Measurements from ENCODE around the gene WAPL. TPM values are rescaled to one million over a fixed set of nuclear protein-coding genes. Genes with fewer than 3 reads are reported as not detected.

The WAPL gene
- total and polyA plus RNA-seq, 2 donors (not counting 1 experiment from before 2014, with no cell fraction given), result 8.3 to 42.8 TPM

GRCh38 chr10:86385806-86386205, 135.8 kb downstream of the WAPL start:
- Histone ChIP-seq H3K27ac (ENCODE audit: low read length in 2 of 2) (no peak overlapping the region), H3K9ac (ENCODE audit: low read length) (no peak overlapping the region), H3K27me3 (replicated peaks in 1 of 4; ENCODE audit: control extremely low read depth in 1 of 4, control insufficient read depth in 3 of 4, insufficient read depth in 4 of 4, low read length in 3 of 4) (peaks cover 0 to 35% (median 28%) of the 10 kb centered on the region in 4 experiments), H3K9me3 (ENCODE audit: control extremely low read depth in 1 of 3, control insufficient read depth in 2 of 3, insufficient read depth in 1 of 3, low read length in 2 of 3) (peaks cover 0 to 9% (median 0%) of the 10 kb centered on the region in 3 donors), H3K79me2 (ENCODE audit: control insufficient read depth, insufficient read depth, low read length) (no peaks in the 10 kb centered on the region), H2AFZ (ENCODE audit: insufficient read depth, low read depth, low read length, poor library complexity, severe bottlenecking) (no peak overlapping the region), H3K4me2 (replicated peaks; ENCODE audit: low read depth, low read length, poor library complexity, severe bottlenecking) (no peak overlapping the region), H4K20me1 (ENCODE audit: control insufficient read depth, insufficient read depth, low read length, poor library complexity, severe bottlenecking) (no peaks in the 10 kb centered on the region), H3K36me3 (replicated peaks in 1 of 2; ENCODE audit: control extremely low read depth in 1 of 2, control insufficient read depth in 1 of 2, extremely low read depth in 1 of 2, insufficient read depth in 2 of 2, low read length in 1 of 2) (no peaks in the 10 kb centered on the region), H3K4me1 (ENCODE audit: control insufficient read depth in 2 of 2, insufficient read depth in 2 of 2, low read length in 2 of 2) (peaks cover 9 to 10% of the 10 kb centered on the region in 2 donors), H3K4me3 (ENCODE audit: control extremely low read depth in 1 of 5, extremely low read depth in 1 of 5, insufficient read depth in 1 of 5, low read depth in 2 of 5, low read length in 4 of 5) (no peak overlapping the region)
- no peak for ATAC-seq (ENCODE audit: low read depth)
- no peak overlapping the region for H3K4me3 Mint-ChIP-seq
- no peak overlapping the region for H3K27ac Mint-ChIP-seq
- WGBS (ENCODE audit: insufficient coverage), result no CpG with 5 or more reads among the region's 3 CpGs
- intact Hi-C loops (cut with micrococcal nuclease), result no loop called here
- no peaks in the 10 kb centered on the region for H3K9me3 Mint-ChIP-seq (ENCODE audit: insufficient read depth)
- POLR2A ChIA-PET, result no interaction called here
- H3K27me3 Mint-ChIP-seq, result peaks cover 49% of the 10 kb centered on the region
- CTCF ChIA-PET, result no interaction called here
- H3K4me1 Mint-ChIP-seq, result peaks cover 12% of the 10 kb centered on the region
- DNase-seq, result no peak
- TF ChIP-seq EZH2 (IDR thresholded peaks at IDR 0.05; ENCODE audit: borderline replicate concordance, insufficient read depth, low read depth, low read length, poor library complexity, severe bottlenecking) (no peak), CTCF (IDR thresholded peaks at IDR 0.05) (no peak)

Small RNA genes lying within 50 kb of the gene (small RNA-seq; reads per million reads assigned to genes)
- gene RNU6-780P (ENCODE audit: insufficient read length, low read depth, low replicate concordance), result not detected

Other genes starting within 250 kb of the WAPL start
- not detected in 2 replicates for gene GRID1, start 155.0 kb downstream of the WAPL start, total RNA-seq
- gene GRID1, start 155.0 kb downstream of the WAPL start, polyA plus RNA-seq, result not detected in 2 replicates
- not detected in 2 replicates for gene OPN4, start 132.8 kb upstream of the WAPL start, total RNA-seq
- not detected in 2 replicates for gene OPN4, start 132.8 kb upstream of the WAPL start, polyA plus RNA-seq
- 0.07 TPM in 2 replicates for gene LDB3, start 146.7 kb upstream of the WAPL start, total RNA-seq
- 0.01 TPM in 1 of 2 replicates, not detected in the other for gene LDB3, start 146.7 kb upstream of the WAPL start, polyA plus RNA-seq
- gene BMPR1A, start 234.8 kb upstream of the WAPL start, total RNA-seq, result 15.1 and 15.9 TPM in 2 replicates
- gene BMPR1A, start 234.8 kb upstream of the WAPL start, polyA plus RNA-seq, result 1.5 and 1.9 TPM in 2 replicates